Endothelial cell of umbilical vein (primary cell): ENCODE measurements around the gene PLCD1. TPM values are rescaled to one million over a fixed set of nuclear protein-coding genes. Genes with fewer than 3 reads are reported as not detected.

ENCODE experiments used
- BruUV-seq: library from RNA; stranded (reverse); fragments of 400-500 nt; replicated peaks from 2 replicates; lab custom pipeline; 2021; lab: Mats Ljungman, UMichigan
- CTCF ChIA-PET: fragments of 300-600, 350-600 bp; sonication (Branson Sonifier 250); formaldehyde crosslinking; loops from one replicate; lab custom pipeline; 2021; ENCODE audit warnings: antibody characterized with exemption, inconsistent platforms; lab: Charles Lee
- POLR2A ChIA-PET: fragments of 300-600, 350-600 bp; sonication (Branson Sonifier 250); formaldehyde crosslinking; loops from one replicate; lab custom pipeline; 2021; ENCODE audit warnings: antibody characterized with exemption, inconsistent platforms; lab: Charles Lee
- DNase-seq: peaks from one replicate; pipeline ENCODE4 v3.0.0-alpha.2; 2011; ENCODE audit warnings: low read depth, low spot score
- FAIRE-seq: peaks from 2 replicates; lab custom pipeline; 2011; peaks lifted over from hg19 to GRCh38; lab: Jason Lieb, UNC
- H2AFZ ChIP-seq: 2 replicates; pipeline ENCODE4 v1.6.0; 2012; ENCODE audit warnings: low read depth, low read length, control low read depth, inconsistent platforms
- H3K27ac ChIP-seq: 2 replicates; pipeline ENCODE4 v1.5.1; 2011; ENCODE audit warnings: low read depth, mild to moderate bottlenecking, control low read depth, low read length, moderate library complexity; ENCODE audit not compliant: insufficient read depth
- H3K27me3 ChIP-seq, 2 experiments: 2 replicates each; pipeline versions ENCODE4 v1.6.0 to v1.6.1; 2011; ENCODE audit warnings: low read length in 2 of 2, mixed read lengths in 1 of 2; ENCODE audit not compliant: control insufficient read depth in 2 of 2, insufficient read depth in 2 of 2
- H3K36me3 ChIP-seq, 2 experiments: 2 replicates in 1 of 2; 3 replicates in 1 of 2; pipeline ENCODE4 v1.5.1; 2011; ENCODE audit warnings: low read length in 2 of 2, mild to moderate bottlenecking in 1 of 2, moderate library complexity in 1 of 2; ENCODE audit not compliant: control insufficient read depth in 2 of 2, insufficient read depth in 2 of 2; ENCODE audit errors: extremely low read depth in 1 of 2
- H3K4me1 ChIP-seq: 3 replicates; pipeline ENCODE4 v1.5.1; 2011; ENCODE audit warnings: mild to moderate bottlenecking, low read length; ENCODE audit not compliant: control insufficient read depth, insufficient read depth; ENCODE audit errors: extremely low read depth
- H3K4me2 ChIP-seq: 2 replicates; pipeline ENCODE4 v1.6.1; 2011; ENCODE audit warnings: low read length, control low read depth, mixed read lengths; ENCODE audit not compliant: insufficient read depth
- H3K4me3 ChIP-seq, 3 experiments: fragments of 200-600 bp in 1 of 3; sonication (generic), shearing (Covaris generic) in 1 of 3; replicated peaks in 1 of 3; 2 replicates each; pipeline ENCODE4 v1.5.1; 2011 to 2016; ENCODE audit warnings: control low read depth in 3 of 3, low read length in 3 of 3, mild to moderate bottlenecking in 2 of 3, inconsistent platforms in 1 of 3, low read depth in 1 of 3, moderate library complexity in 1 of 3; ENCODE audit not compliant: insufficient read depth in 1 of 3
- H3K79me2 ChIP-seq: 2 replicates; pipeline ENCODE4 v1.6.0; 2012; ENCODE audit warnings: low read length, inconsistent platforms; ENCODE audit not compliant: control insufficient read depth, insufficient read depth
- H3K9ac ChIP-seq: replicated peaks from 2 replicates; pipeline ENCODE3; 2011; ENCODE audit warnings: low read length, control low read depth; ENCODE audit not compliant: insufficient read depth; ENCODE audit errors: extremely low read depth
- H3K9me1 ChIP-seq: replicated peaks from 3 replicates; pipeline ENCODE4 v1.6.0; 2011; ENCODE audit warnings: mild to moderate bottlenecking, low read length; ENCODE audit not compliant: control insufficient read depth, insufficient read depth; ENCODE audit errors: extremely low read depth
- H3K9me3 ChIP-seq: replicated peaks from 2 replicates; pipeline ENCODE4 v1.5.1; 2012; ENCODE audit warnings: low read length, inconsistent platforms; ENCODE audit not compliant: control insufficient read depth, insufficient read depth
- H4K20me1 ChIP-seq: replicated peaks from 2 replicates; pipeline ENCODE3; 2011; ENCODE audit warnings: mild to moderate bottlenecking, low read length; ENCODE audit not compliant: control insufficient read depth, insufficient read depth; ENCODE audit errors: extremely low read depth
- EZH2 ChIP-seq: IDR thresholded peaks from 2 replicates; pipeline ENCODE4 v1.6.1; 2012; ENCODE audit warnings: borderline replicate concordance, low read depth, mild to moderate bottlenecking, moderate library complexity, low read length, inconsistent platforms; ENCODE audit not compliant: severe bottlenecking
- FOS ChIP-seq: IDR thresholded peaks from 2 replicates; pipeline ENCODE4 v1.6.1; 2011; ENCODE audit warnings: mild to moderate bottlenecking, low read length, moderate library complexity, borderline replicate concordance; ENCODE audit not compliant: insufficient read depth
- GATA2 ChIP-seq: IDR thresholded peaks from 2 replicates; pipeline ENCODE4 v1.7.0; 2011; ENCODE audit warnings: low read depth, mild to moderate bottlenecking, moderate library complexity, mixed read lengths, low read length; ENCODE audit not compliant: insufficient read length, insufficient read depth
- JUN ChIP-seq: IDR thresholded peaks from 2 replicates; pipeline ENCODE4 v1.6.1; 2011; ENCODE audit warnings: borderline replicate concordance, low read depth; ENCODE audit not compliant: insufficient read length, insufficient read depth
- MYC ChIP-seq: IDR thresholded peaks from one replicate; pipeline ENCODE4 v1.6.1; 2011; ENCODE audit warnings: mild to moderate bottlenecking, low read depth, low read length
- POLR2AphosphoS5 ChIP-seq: IDR thresholded peaks from 2 replicates; pipeline ENCODE4 v1.6.1; 2012; ENCODE audit warnings: low read depth, mild to moderate bottlenecking, control low read depth, low read length, moderate library complexity; ENCODE audit not compliant: insufficient read depth
- dilution Hi-C: fragments of 300-500 bp; cut with MboI; formaldehyde crosslinking; loops from one replicate; pipeline ENCODE4 v1.15.0; 2019; ENCODE audit warnings: low sequenced_read_pairs; ENCODE audit not compliant: extremely low pct_ligation_motif_present
- intact Hi-C: fragments of 100-400 bp; cut with micrococcal nuclease; formaldehyde crosslinking; loops from one replicate; pipeline ENCODE4 v1.10.0; 2022
- polyA plus RNA-seq, 4 experiments: library from polyadenylated mRNA; depleted of rRNA in 3 of 4; stranded (reverse) in 3 of 4; unstranded in 1 of 4; fragments of >200 nt; gene quantifications; 2 replicates each; pipeline versions ENCODE4 v1.2.1 to v1.2.3, GENCODE V29; 2011 to 2012; ENCODE audit warnings: missing spikeins in 1 of 4
- total RNA-seq: library from RNA; stranded (reverse); gene quantifications from 2 replicates; pipeline ENCODE4 v1.2.3, GENCODE V29; 2021
- TF ChIP-seq, protein P1 (sequence below): IDR thresholded peaks from 2 replicates; pipeline ENCODE4 v1.6.1; 2011; ENCODE audit not compliant: insufficient read depth, insufficient read length
- TF ChIP-seq, protein P2 (sequence below), 2 donors: IDR thresholded peaks; 1 replicate in 1 of 2; 2 replicates in 1 of 2; pipeline ENCODE4 v1.5.1; 2011; ENCODE audit warnings: low read length in 2 of 2, mild to moderate bottlenecking in 2 of 2, moderate library complexity in 2 of 2, control low read depth in 1 of 2, inconsistent platforms in 1 of 2, low read depth in 1 of 2; ENCODE audit not compliant: insufficient read depth in 1 of 2; ENCODE audit errors: extremely low read depth in 1 of 2

Gene PLCD1
- total and polyA plus RNA-seq, 2 donors (not counting 3 experiments of a cell fraction or from before 2014, with no cell fraction given): 12.6 to 15.3 TPM

- dilution Hi-C loops (no loop called here), intact Hi-C loops (loop anchor here (1.0 kb wide), 2 partner anchors 29 to 148 kb away; no protein-coding TSS in a partner anchor)
- ChIA-PET POLR2A (no interaction called here), CTCF (interaction anchor here (0.6 to 3.6 kb wide), 13 partner anchors 9 to 659 kb away, joined by 3 to 34 read pairs (median 4); no protein-coding TSS in a partner anchor)
- no peaks in the 10 kb centered on the region for H3K9me3 ChIP-seq
- peaks cover 4% of the 10 kb centered on the region for H3K4me1 ChIP-seq
- H3K27ac ChIP-seq: no peak overlapping the region
- peak; percentile 17 for DNase-seq
- BruUV-seq: no TSS peak
- H4K20me1 ChIP-seq: no peaks in the 10 kb centered on the region
- H3K79me2 ChIP-seq: no peaks in the 10 kb centered on the region
- TF ChIP-seq MYC (no peak), FOS (no peak), EZH2 (no peak), POLR2AphosphoS5 (no peak), JUN (no peak), GATA2 (no peak)
- TF ChIP-seq, protein P1, sequence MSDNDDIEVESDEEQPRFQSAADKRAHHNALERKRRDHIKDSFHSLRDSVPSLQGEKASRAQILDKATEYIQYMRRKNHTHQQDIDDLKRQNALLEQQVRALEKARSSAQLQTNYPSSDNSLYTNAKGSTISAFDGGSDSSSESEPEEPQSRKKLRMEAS: no peak
- TF ChIP-seq, protein P2, sequence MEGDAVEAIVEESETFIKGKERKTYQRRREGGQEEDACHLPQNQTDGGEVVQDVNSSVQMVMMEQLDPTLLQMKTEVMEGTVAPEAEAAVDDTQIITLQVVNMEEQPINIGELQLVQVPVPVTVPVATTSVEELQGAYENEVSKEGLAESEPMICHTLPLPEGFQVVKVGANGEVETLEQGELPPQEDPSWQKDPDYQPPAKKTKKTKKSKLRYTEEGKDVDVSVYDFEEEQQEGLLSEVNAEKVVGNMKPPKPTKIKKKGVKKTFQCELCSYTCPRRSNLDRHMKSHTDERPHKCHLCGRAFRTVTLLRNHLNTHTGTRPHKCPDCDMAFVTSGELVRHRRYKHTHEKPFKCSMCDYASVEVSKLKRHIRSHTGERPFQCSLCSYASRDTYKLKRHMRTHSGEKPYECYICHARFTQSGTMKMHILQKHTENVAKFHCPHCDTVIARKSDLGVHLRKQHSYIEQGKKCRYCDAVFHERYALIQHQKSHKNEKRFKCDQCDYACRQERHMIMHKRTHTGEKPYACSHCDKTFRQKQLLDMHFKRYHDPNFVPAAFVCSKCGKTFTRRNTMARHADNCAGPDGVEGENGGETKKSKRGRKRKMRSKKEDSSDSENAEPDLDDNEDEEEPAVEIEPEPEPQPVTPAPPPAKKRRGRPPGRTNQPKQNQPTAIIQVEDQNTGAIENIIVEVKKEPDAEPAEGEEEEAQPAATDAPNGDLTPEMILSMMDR (IDR thresholded peaks at IDR 0.05; ENCODE audit: extremely low read depth in 1 of 2, insufficient read depth in 1 of 2, low read depth in 1 of 2, low read length in 2 of 2): peak; percentile 71 to 93
- peak; percentile 67 for FAIRE-seq
- H3K27me3 ChIP-seq: no peaks in the 10 kb centered on the region
- no peak overlapping the region for H3K9ac ChIP-seq
- H2AFZ ChIP-seq: no peak overlapping the region
- H3K4me3 ChIP-seq: no peak overlapping the region
- no peak overlapping the region for H3K4me2 ChIP-seq
- peaks cover 0 to 14% of the 10 kb centered on the region in 2 experiments for H3K36me3 ChIP-seq
- H3K9me1 ChIP-seq: no peaks in the 10 kb centered on the region
These were observed 26.0 kb downstream of the PLCD1 start for GRCh38 chr3:38003371-38003816.
